NCI-H69 (cell line): ENCODE results near the gene FCSK.
"Not testable (repeated sequence)": the region's sequence is repeated elsewhere in the genome, so short reads cannot be mapped to it uniquely, and the experiment has no call there.

ENCODE experiments used
- DNase-seq: peaks from one replicate; lab custom pipeline; 2025; lab: John Stamatoyannopoulos, UW

Gene FCSK

DNA sequence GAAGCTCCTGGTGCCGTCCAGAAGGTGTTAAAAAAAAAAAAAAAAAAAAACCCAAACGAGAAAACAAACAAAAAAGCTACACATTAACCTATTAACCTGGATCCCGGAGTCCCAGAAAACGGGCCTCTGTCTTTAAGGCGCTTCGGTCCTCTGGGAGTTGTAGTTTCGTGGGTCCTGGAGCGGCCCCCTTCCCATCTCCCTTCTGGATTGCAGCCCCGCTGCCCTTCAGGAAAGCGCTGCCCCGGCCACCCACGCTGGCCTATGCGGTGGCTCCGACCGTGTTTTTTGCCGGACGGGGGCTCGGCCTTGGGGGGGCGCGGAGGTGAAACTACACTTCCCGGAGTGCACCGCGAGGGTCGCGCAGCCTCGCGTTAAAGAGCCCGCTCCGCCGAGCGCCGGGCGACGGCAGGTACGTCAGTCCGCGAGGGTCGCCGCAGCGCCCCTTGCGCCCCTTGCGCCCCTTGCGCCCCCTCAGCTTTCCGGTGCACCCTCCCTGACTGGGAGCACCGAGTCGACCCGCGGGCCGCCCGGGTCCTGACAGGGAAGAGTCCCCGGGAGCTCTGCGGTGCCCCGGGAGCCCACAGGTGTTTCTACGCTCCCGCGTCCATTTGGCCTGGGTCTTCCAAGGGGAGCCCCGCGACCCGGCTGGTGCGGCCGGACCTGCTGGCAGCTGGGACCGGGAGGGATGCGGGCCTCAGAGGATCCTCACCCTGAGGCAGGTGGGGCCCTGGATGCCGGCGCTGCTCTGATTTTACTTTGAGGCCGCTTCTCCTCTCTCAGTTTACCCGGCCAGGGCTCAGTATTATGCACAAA is at the start of gene FCSK:
TSS of gene FCSK (plus strand) at position 374 of the 813 bp plus-strand sequence. CDS start 8,596 bp downstream, outside the sequence.
- peak; percentile 82 for DNase-seq

DNA sequence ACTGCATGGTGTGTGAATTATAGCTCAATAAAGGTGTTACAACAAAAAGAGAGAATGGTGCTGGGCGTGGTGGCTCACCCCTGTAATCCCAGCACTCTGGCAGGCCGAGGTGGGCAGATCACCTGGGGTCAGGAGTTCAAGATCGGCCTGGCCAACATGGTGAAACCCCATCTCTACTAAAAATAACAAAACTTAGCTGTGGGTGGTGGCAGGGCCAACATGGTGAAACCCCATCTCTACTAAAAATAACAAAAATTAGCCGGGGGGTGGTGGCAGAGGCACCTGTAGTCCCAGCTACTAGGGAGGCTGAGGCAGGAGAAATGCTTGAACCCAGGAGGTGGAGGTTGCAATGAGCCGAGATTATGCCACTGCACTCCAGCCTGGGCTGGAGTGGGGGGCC is 48.3 kb upstream of the FCSK start:
- not testable (repeated sequence) for DNase-seq

DNA sequence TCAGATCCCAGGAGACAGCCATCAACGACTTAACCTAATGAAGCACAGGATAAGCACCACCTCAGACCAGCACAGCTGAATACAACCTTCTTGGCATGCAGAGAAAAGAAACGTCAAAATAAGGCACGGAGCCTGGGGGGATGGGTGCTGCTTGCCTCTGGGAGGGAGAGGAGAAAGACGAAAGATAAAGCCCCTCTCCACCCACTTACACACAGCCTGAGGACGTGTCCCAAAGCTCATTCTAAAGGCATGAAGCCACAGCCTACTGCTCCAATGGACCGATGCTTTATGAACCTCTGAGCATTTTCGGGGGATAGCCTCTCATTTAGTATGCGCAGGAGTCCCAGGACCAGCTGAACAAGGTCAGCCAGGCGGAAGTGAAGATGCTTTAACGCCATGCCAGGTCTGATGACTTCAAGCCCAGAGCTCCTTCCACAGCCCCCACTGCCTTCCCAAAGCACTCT is 46.6 kb upstream of the FCSK start:
- DNase-seq = no peak

DNA sequence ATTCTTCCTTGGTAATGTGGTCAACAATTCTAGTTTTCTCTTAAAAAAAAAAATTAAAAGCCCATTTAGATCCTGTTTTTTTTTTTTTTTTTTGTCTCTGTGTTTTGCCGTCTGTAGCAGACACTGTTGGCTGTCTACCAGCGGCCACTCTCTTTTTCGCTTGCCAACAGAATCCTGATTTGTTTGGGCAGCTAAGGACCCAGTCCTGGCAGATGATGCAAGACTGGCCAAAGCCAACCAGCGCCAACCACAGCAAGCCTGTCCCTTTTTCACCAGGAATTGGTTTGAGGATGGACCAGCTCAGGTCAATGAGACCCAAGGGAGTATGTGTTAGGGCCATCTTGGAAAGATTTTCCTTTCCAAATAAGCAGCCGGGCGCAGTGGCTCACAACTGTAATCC is 43.7 kb upstream of the FCSK start:
- DNase-seq = no peak

DNA sequence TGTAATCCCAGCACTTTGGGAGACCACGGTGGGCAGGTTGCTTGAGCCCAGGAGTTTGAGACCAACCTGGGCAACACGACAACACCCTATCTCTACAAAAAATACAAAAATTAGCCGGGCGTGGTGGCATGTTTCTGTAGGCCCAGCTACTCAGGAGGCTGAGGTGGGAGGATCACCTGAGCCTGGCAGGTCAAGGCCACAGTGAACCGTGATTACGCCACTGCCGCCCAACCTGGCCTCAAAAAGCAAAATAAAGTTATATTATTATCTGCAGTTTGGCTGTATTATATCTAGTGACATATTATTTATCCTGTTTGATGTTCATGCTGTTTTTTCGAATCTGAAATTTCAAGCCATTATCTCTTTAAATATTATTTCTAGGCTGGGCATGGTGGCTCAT is 42.0 kb upstream of the FCSK start:
- no peak for DNase-seq

DNA sequence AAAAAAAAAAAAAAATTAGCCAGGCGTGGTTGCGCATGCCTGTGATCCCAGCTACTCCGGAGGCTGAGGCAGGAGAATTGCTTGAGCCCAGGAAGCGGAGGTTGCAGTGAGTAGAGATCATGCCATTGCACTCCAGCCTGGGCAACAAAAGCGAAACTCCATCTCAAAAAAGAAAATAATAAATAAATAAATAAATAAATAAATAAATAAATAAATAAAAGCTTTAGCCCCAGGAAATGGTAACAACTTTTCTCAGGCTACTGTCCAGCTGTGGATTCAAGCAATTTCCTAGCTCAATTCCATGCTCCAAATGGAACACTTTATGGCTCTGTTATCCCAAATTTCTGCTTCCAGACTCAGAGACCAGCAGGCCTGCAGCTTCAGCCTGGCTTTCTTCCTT is 40.8 kb upstream of the FCSK start:
- not testable (repeated sequence) for DNase-seq

DNA sequence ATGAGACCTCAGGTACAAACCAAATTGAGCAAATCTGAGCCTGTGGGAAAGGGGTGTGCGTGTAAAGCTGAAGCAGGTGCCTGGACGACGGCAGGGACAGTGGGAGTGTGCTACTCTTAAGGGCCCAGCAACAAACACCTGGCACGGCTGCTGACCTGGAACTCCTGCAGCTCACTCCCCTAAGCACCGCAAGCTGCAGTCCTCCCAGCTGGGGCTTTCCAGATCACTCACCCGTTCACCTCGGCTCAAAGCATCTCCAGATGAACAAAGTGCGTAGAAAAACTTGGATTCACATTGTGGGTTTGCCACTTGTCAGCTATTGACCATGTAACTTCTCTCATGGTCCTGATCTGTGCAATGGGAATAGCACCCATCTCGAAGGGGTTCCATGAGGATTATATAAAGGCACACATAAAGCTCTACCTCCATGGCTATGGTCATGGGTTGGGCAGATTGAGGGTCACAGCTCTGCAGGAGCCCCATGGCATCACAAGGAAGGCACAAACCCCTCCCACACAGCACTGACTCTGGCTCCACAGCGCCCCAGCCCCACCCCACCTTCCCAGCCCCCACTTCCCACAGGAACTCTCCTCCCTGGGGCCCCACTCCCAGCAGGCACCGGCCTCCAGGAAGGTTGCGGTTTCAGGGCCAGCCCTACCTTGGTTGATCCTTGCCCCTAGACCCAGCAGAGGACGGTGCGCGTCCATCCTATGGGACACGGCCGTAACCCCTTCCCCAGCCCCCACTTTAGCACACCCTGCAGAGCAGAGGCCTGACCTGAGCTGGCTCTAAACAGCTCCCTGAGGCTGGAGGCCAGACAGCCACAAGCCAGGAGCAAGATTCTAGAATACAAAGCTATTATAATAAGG is 37.4 kb upstream of the FCSK start:
- no peak for DNase-seq

DNA sequence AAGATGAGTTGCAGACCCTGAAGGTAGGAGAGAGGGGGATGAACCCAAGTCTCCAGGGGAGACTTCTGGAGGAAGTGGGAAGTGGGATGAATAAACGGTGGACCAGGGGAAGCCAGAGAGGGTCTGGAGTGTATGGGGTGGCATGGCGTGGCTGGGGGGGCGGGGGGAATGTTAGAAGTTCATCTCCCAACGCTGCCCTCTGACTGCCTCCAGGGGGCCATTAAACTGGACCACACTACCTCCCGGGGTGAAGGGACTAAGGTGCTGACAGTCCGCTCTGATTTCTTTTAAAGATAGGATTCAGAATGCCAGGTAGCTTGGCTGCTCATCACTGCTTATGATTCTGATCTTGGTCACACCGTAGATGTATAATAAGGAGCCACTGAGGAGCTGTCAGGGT is 36.7 kb upstream of the FCSK start:
- DNase-seq = no peak

DNA sequence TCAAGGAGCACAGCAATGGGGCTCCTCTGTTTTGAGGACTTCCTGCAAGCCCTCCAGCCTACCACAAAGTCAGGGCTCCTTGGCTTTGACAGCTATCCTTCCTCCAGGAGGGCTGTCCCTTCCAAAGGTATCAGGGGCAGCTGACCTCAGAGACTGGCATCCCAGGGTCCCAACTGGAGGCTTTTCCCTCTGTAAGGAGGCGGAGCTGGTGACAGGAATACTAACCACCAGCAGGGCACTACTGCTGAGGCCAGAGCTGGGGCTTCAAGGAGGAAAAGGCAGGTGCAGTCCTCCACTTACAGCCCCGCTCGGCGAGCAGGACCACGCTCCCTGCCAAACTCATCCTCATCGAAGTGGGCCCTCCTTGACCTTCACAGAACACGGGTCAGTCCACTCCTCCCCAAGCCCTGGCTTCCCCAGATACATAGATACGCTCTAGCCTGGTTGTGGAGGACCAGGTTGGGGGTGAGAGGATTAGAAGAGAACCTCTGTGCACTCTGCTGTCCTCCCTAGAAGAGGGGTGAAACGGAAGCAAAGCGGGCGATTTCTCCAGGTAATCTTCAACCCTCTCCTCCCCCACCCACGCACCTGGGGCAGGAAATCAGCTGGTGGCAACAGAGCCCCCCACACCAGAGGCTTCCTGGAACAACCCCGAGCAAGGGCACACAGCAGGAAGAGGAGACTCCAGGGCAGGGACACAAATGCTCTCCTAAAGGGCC is 36.0 kb upstream of the FCSK start:
- no peak for DNase-seq

DNA sequence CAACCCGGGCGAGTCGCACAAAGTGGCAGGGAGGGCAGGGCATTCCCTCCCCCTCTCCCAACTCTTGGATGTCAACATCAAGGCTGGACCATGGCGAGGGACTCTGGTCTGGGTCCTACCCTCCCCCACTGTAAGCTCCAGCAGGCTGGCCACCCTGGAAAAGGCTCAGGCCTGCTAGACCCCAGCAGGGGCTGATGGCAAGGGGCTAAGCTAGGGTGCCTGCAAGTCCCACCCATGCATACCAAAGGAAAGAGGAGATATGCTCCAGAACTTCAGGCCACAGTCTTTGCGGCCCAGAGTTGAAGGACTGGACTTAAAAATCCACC is 35.4 kb upstream of the FCSK start:
- DNase-seq = no peak

DNA sequence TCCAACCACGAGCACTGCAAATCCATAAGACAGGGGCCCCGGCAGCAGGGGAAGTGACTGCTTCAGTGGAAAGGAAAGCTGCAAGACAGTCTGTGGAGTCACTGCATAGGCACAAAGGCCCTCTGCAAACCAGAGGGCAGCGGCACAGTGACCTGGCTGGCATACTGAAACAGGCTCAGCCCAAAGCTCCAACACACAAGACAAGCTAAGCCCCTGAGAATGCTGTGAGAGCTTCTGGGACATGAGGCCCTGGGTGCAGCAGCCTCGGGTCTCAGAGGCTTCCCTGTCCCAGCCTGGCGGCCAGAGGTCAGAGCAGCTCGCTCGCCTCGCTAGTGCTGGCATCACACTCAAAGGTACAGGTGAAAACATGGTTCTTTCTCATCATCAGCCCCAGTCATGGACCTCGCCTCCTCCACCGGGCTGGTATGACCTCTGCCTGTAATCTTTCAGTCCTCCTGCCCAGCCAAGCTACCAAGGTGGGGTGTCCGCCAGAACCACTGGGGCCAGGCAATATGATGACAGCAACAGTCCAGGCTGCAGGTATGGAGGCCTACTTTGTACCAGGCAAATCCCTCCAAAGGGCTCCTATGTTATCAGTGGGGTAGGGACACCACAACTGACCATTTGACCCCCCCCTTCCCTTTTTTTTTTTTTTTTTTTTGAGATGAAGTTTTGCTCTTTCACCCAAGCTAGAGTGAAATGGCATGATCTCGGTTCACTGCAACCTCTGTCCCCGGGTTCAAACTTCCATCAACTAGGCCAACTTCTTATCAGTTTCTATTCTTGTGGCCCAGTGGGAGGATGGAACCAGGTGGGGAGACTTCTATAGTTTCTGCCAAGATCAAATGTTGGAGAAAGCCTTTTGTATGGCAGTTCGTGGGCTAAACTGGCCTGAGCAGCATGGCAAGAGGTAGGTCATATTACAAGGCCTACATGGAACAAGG is 34.7 kb upstream of the FCSK start:
- DNase-seq = no peak

DNA sequence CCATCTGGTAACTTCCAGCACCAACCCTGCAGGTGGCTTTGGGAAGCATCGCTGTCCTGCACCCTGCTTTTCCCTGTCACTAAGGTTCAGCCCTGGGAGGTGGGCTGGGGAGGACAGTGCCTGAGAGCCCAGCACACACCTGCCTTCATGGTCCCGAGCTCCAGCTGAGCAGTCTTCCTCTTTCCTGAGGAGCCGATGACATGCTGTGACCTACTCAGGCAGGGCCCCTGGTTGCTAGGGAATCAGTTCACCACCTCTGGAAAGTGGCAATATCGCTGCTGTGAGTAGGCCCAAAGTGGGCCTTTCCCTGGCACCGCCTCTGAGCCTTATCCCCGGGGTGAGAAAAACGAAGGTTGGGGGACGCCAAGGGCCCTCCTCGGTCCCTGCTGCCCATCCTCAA is 33.4 kb upstream of the FCSK start:
- peak; percentile 5 for DNase-seq

DNA sequence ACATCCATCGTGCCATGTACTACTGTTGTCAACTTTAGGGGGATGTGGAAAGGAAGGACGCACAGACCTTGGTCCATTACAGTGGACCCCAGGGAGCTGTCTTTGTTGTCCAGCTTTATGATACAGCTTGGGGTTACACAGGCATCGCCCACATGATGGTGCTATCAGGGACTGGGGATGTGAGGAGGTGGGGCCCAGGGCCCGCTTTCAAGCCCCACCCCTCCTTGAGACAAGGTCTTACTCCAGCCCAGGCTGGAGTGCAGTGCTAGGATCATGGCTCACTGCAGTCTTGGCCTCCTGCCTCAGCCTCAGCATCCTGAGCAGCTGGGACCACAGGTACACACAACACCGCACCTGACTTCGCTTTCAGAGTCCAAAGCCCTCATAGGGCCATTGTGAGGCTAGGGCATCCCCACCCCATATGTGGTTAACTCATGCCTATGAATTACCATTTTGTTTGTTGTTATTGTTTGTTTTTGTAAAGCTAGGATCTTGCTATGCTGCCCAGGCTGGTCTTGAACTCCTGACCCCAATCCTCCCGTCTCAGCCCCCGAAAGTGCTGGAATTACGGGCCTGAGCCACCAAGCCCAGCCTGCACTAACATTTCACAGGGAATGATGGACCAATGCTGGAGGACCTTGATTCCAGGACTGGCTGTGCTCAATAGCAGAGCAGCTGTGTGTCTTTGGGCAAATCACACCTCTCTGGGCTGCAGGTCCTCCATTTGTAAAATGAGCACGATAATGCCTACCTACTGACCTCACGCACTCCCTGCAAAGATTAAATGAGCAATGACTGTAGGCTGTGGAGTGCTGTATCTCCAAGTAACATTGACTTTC is 32.7 kb upstream of the FCSK start:
- DNase-seq = no peak

DNA sequence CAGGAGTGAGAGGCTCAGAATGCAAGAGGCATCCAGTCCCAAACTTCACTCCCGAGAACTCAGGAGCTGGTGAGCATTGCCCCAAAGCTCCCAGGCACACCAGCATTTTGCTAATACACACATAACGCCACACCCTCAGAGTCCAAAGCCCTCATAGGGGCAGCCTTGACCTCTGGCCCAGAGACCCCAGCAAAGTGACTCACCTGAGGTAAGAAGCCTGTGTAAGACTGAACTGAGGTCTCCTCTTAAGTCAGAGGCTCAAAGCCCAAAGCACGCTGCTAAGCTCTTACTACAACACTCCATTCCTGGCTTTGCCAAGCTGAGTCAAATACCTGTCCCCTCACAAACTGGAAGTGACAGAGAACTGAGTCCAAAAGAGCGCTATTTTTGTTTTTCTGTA is 31.9 kb upstream of the FCSK start:
- no peak for DNase-seq

DNA sequence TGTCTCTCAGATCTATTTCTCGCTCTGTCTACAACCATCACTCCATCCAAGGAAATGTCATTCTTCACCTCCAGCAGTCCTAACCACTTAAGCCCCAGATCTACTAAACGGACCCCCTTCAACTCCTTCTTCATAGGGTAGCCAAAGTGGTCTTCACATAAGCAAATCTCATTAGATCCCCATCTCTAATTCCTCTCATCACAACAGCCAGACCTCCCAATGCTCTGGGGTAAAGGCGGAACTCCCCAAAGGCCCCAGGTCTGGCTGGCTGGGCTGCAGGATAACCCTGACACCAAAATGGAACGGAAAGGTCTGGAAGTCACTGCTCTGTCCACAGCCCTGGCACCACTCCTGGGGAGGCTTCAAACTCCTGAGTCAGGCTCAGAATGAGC is 26.6 kb upstream of the FCSK start:
- no peak for DNase-seq

DNA sequence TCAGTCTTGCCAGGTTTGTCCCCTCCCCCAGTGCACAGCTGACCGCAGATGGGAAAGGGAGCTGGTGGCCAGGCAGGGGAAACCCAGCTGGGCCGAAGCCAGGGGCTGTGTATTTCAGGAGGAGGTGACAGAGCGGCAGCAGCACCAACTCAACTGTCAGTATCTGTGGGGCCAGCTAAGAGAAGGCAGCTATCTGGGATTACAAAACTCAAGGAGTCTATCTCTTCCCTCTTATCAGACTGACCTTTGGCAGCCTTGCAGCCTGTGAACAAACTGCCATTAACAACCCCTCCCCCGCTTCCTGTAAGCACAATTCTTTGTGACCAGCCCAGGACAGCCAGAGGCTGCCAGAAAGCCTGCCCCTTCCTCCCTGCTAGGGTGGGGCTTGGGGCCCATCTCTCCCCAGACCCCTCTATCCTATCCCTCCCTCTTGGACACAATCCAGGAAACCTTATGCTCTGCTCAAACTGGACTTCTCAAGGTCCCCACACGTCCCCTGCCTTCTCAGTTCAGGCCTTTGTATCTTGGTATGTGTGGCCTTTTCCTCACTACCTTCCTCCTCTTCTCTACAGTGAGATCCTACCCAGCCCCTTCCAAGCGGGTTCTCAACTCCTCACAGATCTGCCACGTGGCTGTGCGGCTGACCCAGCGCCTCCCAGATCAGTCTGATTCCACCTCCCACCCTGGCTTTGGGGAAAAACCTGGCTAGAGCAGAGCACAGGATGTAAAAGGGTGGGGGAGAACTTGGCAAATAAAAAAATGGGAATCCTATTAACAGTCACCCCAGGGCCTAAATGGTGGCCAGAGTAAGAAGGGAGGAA is 26.0 kb upstream of the FCSK start:
- peak; percentile 68 for DNase-seq

DNA sequence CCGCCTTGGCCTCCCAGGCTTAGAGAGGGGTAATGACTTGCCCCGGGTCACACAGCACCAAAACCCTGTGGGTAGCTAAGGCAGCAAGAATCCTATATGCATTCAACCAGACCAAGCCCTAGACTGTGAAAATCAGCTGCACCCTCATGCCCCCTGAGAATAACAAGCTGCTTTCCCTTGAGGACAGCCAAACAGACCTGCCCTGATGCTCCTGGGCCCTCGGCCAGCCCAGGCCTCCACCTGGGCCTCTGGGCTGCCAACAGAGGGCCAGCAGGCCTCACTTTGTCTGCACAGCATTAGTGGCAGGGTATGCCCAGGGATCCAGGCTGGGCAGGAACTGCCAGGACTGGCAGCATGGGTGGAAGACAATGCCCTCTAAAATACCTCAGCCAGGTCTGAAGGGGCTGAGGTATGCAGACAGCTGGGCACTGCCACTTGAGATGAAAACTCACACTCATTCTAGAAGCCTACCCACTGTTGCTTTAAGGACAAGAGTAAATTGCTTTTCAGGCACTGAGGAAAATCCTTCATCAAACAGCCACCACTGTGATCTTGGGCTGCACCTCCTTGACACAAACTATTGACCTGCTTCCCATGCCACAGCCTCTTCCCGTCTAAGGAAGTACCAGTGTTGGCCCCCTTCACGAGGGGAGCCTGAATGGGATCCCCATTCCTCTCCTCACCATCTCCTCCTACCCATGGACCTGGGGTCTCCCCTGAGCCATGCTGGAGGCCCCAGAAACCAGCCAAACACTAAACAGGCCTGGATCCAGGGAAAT is 24.3 kb upstream of the FCSK start:
- peak; percentile 5 for DNase-seq

DNA sequence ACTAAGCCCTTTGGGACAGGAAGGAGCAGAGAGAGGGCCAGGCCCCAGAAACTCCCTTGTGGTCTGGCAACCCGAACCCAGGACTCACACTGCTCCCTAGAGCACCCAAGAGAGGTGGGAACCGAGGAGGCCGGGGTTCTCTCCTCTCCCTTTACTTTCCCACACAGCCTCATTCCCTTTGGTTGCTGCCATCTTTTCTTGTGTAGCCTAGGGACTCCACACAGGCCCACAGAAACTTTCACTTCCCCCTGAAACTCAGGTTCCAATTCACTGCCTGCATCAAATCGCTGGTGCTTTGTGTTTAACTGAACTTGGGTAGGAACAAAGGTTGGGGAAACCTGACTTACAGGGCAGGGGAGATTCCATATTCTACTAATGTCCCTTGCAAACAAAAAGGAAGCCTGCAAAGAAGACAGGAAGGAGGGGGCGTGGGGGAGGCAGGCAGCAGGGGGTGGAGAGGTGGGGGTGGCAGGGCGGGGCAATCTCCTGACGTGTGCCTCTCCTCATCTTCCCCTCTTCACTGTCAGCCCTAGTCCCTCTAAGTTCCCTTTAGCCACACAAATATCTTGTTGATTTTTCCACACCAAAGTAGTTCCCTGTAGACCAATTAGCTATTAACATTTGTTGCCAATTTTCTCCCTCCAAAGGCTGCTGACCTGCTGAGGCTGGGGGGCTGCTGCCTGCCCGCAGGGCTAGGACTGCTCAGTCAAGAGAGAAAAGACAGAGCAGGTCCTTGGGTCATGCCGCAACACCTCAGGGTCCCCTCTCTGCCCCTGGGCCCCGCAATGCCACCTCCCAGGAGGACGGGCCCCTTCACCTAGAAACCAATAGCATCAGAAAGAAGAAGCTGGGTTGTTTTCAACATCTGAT is 23.5 kb upstream of the FCSK start:
- DNase-seq = peak; percentile 37
